ENCODE results near the gene ATXN7L3.

ATXN7L3 gene

GRCh38 chr17:44191369-44191768, 8.3 kb downstream of the ATXN7L3 start:
- no peak overlapping the region for H3K4me3 ChIP-seq (ENCODE audit: low read length)
- DNase-seq (ENCODE audit: low read depth): no peak
- TF ChIP-seq CTCF (conservative IDR thresholded peaks at IDR 0.05; ENCODE audit: low read depth, low read length): no peak

GRCh38 chr17:44190481-44190880, 9.2 kb downstream of the ATXN7L3 start:
- TF ChIP-seq CTCF (conservative IDR thresholded peaks at IDR 0.05; ENCODE audit: low read depth, low read length): no peak
- DNase-seq (ENCODE audit: low read depth): no peak
- H3K4me3 ChIP-seq (ENCODE audit: low read length): no peak overlapping the region

GRCh38 chr17:44188576-44189403, 10.9 kb downstream of the ATXN7L3 start:
- no peak overlapping the region for H3K4me3 ChIP-seq (ENCODE audit: low read length)
- no peak for DNase-seq (ENCODE audit: low read depth)
- no peak for TF ChIP-seq CTCF (conservative IDR thresholded peaks at IDR 0.05; ENCODE audit: low read depth, low read length)

GRCh38 chr17:44187131-44187899, 12.4 kb downstream of the ATXN7L3 start:
- no peak for TF ChIP-seq CTCF (conservative IDR thresholded peaks at IDR 0.05; ENCODE audit: low read depth, low read length)
- H3K4me3 ChIP-seq (ENCODE audit: low read length): peak overlapping the region; percentile 98
- no peak for DNase-seq (ENCODE audit: low read depth)

GRCh38 chr17:44186307-44187130, 13.2 kb downstream of the ATXN7L3 start, which contains the start of gene TMUB2:
TSS of gene TMUB2 (plus strand) at chr17:44186972. CDS start at chr17:44187709, 737 bp downstream.
- peak; percentile 97 for DNase-seq (ENCODE audit: low read depth)
- peak within 1 kb of the TSS; percentile 98 for H3K4me3 ChIP-seq (ENCODE audit: low read length)
- no peak for TF ChIP-seq CTCF (conservative IDR thresholded peaks at IDR 0.05; ENCODE audit: low read depth, low read length)

GRCh38 chr17:44184212-44184810, 15.4 kb downstream of the ATXN7L3 start:
- H3K4me3 ChIP-seq (ENCODE audit: low read length): no peak overlapping the region
- TF ChIP-seq CTCF (conservative IDR thresholded peaks at IDR 0.05; ENCODE audit: low read depth, low read length): no peak
- DNase-seq (ENCODE audit: low read depth): no peak
